B cell (primary cell): ENCODE results near the gene PSTPIP1. TPM values are rescaled to one million over a fixed set of nuclear protein-coding genes. Genes with fewer than 3 reads are reported as not detected.
A peak's percentile ranks its signal among the peaks of the same experiment; 100 is the strongest.

ENCODE experiments used
- ATAC-seq: fragments of 200-7000 bp; cut with Tn5 transposase; one replicate; pipeline ENCODE4 v1.10.0; 2021; ENCODE audit warnings: low read depth, mild to moderate bottlenecking, moderate number of reproducible peaks, moderate library complexity
- CTCF ChIA-PET: fragments of 350-600 bp; sonication (Branson Sonifier 250); formaldehyde crosslinking; loops from one replicate; lab custom pipeline; 2021; ENCODE audit warnings: antibody characterized with exemption, inconsistent platforms; lab: Charles Lee
- POLR2A ChIA-PET: fragments of 350-600 bp; sonication (Branson Sonifier 250); formaldehyde crosslinking; loops from one replicate; lab custom pipeline; 2021; ENCODE audit warnings: antibody characterized with exemption; lab: Charles Lee
- DNase-seq: peaks from one replicate; pipeline ENCODE4 v3.0.0; 2013
- H2AFZ ChIP-seq: 2 replicates; pipeline ENCODE4 v1.6.1; 2012; ENCODE audit warnings: mild to moderate bottlenecking, low read depth, low read length; ENCODE audit not compliant: insufficient read depth, poor library complexity, severe bottlenecking
- H3K27ac ChIP-seq, 2 donors: 1 replicate in 1 of 2; 2 replicates in 1 of 2; pipeline ENCODE4 v1.5.1; 2012 to 2013; ENCODE audit warnings: low read length in 2 of 2, mild to moderate bottlenecking in 2 of 2, moderate library complexity in 1 of 2
- H3K27me3 ChIP-seq, 4 experiments: fragments of 200-600 bp in 1 of 4; sonication (generic) in 1 of 4; replicated peaks in 1 of 4; 1 replicate in 2 of 4; 2 replicates in 2 of 4; pipeline versions ENCODE4 v1.6.1 to v1.7.0; 2013 to 2016; ENCODE audit warnings: low read length in 3 of 4, mild to moderate bottlenecking in 2 of 4, mixed read lengths in 1 of 4, moderate library complexity in 1 of 4; ENCODE audit not compliant: insufficient read depth in 4 of 4, control insufficient read depth in 3 of 4; ENCODE audit errors: control extremely low read depth in 1 of 4
- H3K36me3 ChIP-seq, 2 experiments: replicated peaks in 1 of 2; 1 replicate in 1 of 2; 2 replicates in 1 of 2; pipeline versions ENCODE4 v1.6.1 to v1.7.1; 2013; ENCODE audit warnings: low read length in 1 of 2; ENCODE audit not compliant: insufficient read depth in 2 of 2, control insufficient read depth in 1 of 2; ENCODE audit errors: control extremely low read depth in 1 of 2, extremely low read depth in 1 of 2
- H3K4me1 ChIP-seq, 2 donors: fragments of 200-600 bp in 1 of 2; sonication (generic) in 1 of 2; 1 replicate in 1 of 2; 2 replicates in 1 of 2; pipeline versions ENCODE4 v1.5.1 to v1.6.1; 2013 to 2017; ENCODE audit warnings: low read length in 2 of 2; ENCODE audit not compliant: control insufficient read depth in 2 of 2, insufficient read depth in 2 of 2
- H3K4me2 ChIP-seq: replicated peaks from 2 replicates; pipeline ENCODE3; 2012; ENCODE audit warnings: mild to moderate bottlenecking, low read depth, low read length; ENCODE audit not compliant: poor library complexity, severe bottlenecking
- H3K4me3 ChIP-seq, 5 experiments: fragments of 200-600 bp in 1 of 5; sonication (generic) in 1 of 5; 1 replicate in 3 of 5; 2 replicates in 2 of 5; pipeline versions ENCODE4 v1.5.1 to v1.7.0; 2011 to 2016; ENCODE audit warnings: low read length in 4 of 5, mild to moderate bottlenecking in 4 of 5, low read depth in 2 of 5, control low read depth in 1 of 5, moderate library complexity in 1 of 5; ENCODE audit not compliant: insufficient read depth in 1 of 5; ENCODE audit errors: control extremely low read depth in 1 of 5, extremely low read depth in 1 of 5
- H3K79me2 ChIP-seq: fragments of 200-600 bp; sonication (generic); one replicate; pipeline ENCODE4 v1.6.0; 2016; ENCODE audit warnings: low read length; ENCODE audit not compliant: control insufficient read depth, insufficient read depth
- H3K9ac ChIP-seq: fragments of 200-600 bp; sonication (generic); 2 replicates; pipeline ENCODE4 v1.6.1; 2017; ENCODE audit warnings: mild to moderate bottlenecking, low read length, moderate library complexity
- H3K9me3 ChIP-seq, 3 donors: one replicate each; pipeline versions ENCODE4 v1.6.1 to v1.7.1; 2013; ENCODE audit warnings: low read length in 2 of 3; ENCODE audit not compliant: control insufficient read depth in 2 of 3, insufficient read depth in 1 of 3; ENCODE audit errors: control extremely low read depth in 1 of 3
- H4K20me1 ChIP-seq: 2 replicates; pipeline ENCODE4 v1.6.0; 2012; ENCODE audit warnings: mild to moderate bottlenecking, low read length; ENCODE audit not compliant: insufficient read depth, control insufficient read depth, poor library complexity, severe bottlenecking
- H3K27ac Mint-ChIP-seq: one replicate; pipeline ENCODE4 v1.8.0; 2021; ENCODE audit warnings: mixed read lengths
- H3K27me3 Mint-ChIP-seq: one replicate; pipeline ENCODE4 v1.8.0; 2021; ENCODE audit warnings: mixed read lengths
- H3K4me1 Mint-ChIP-seq: one replicate; pipeline ENCODE4 v1.8.0; 2021; ENCODE audit warnings: mixed read lengths
- H3K4me3 Mint-ChIP-seq: one replicate; pipeline ENCODE4 v1.8.0; 2021; ENCODE audit warnings: mixed read lengths
- H3K9me3 Mint-ChIP-seq: one replicate; pipeline ENCODE4 v1.8.0; 2022; ENCODE audit warnings: mixed read lengths; ENCODE audit not compliant: insufficient read depth
- CTCF ChIP-seq: fragments of 200-600 bp; IDR thresholded peaks from one replicate; pipeline ENCODE4 v1.8.0; 2022; ENCODE audit warnings: antibody characterized with exemption, mild to moderate bottlenecking
- EZH2 ChIP-seq: IDR thresholded peaks from 2 replicates; pipeline ENCODE4 v1.6.1; 2012; ENCODE audit warnings: borderline replicate concordance, low read depth, mild to moderate bottlenecking, moderate library complexity, low read length; ENCODE audit not compliant: insufficient read depth, poor library complexity, severe bottlenecking
- WGBS: methylation state at CpG from one replicate; pipeline ENCODE4 v1.1.5; 2013; ENCODE audit warnings: missing lambda C conversion rate; ENCODE audit not compliant: insufficient coverage; 5-methylcytosine and 5-hydroxymethylcytosine counted together
- intact Hi-C: fragments of 100-400 bp; cut with micrococcal nuclease; formaldehyde crosslinking; loops from one replicate; pipeline ENCODE4 v1.10.0; 2022
- polyA plus RNA-seq: library from polyadenylated mRNA; depleted of rRNA; stranded (reverse); fragments of >200 nt; gene quantifications from 2 replicates; pipeline ENCODE4 v1.2.3, GENCODE V29; 2012
- total RNA-seq, 2 donors: library from RNA; stranded (reverse); fragments of 120-200 nt in 1 of 2; gene quantifications; 1 replicate in 1 of 2; 2 replicates in 1 of 2; pipeline versions ENCODE4 v1.2.3 to v1.2.4, GENCODE V29; 2013 to 2022

The PSTPIP1 gene
- total and polyA plus RNA-seq, 2 donors (not counting 1 experiment from before 2014, with no cell fraction given): 69.0 to 79.3 TPM

GRCh38 chr15:77042955-77043920 lies 48.3 kb downstream of the PSTPIP1 start:
- H3K4me1 Mint-ChIP-seq: peaks cover 43% of the 10 kb centered on the region
- Histone ChIP-seq H4K20me1 (peaks cover 43% of the 10 kb centered on the region), H2AFZ (no peak overlapping the region), H3K4me1 (peaks cover 6 to 18% of the 10 kb centered on the region in 2 donors), H3K27ac (peak overlapping the region; percentile 6 to 16), H3K9me3 (no peaks in the 10 kb centered on the region), H3K9ac (no peak overlapping the region), H3K79me2 (peaks cover 37% of the 10 kb centered on the region), H3K4me2 (no peak overlapping the region), H3K36me3 (peaks cover 23 to 83% of the 10 kb centered on the region in 2 experiments), H3K4me3 (no peak overlapping the region), H3K27me3 (no peaks in the 10 kb centered on the region)
- POLR2A ChIA-PET: no interaction called here
- no peaks in the 10 kb centered on the region for H3K27me3 Mint-ChIP-seq
- no peaks in the 10 kb centered on the region for H3K9me3 Mint-ChIP-seq
- TF ChIP-seq EZH2 (no peak), CTCF (no peak)
- no peak overlapping the region for H3K4me3 Mint-ChIP-seq
- H3K27ac Mint-ChIP-seq: peak overlapping the region; percentile 85
- intact Hi-C loops: no loop called here
- CTCF ChIA-PET: interaction anchor here (1.4 kb wide), 1 partner anchor 11 kb away, joined by 3 read pairs; no protein-coding TSS in a partner anchor
- no peak for DNase-seq
- ATAC-seq: no peak
- WGBS: 97% methylated on average over 14 of the region's 20 CpGs
